Measurements from ENCODE around the gene LRRC75B.

The LRRC75B gene

DNA sequence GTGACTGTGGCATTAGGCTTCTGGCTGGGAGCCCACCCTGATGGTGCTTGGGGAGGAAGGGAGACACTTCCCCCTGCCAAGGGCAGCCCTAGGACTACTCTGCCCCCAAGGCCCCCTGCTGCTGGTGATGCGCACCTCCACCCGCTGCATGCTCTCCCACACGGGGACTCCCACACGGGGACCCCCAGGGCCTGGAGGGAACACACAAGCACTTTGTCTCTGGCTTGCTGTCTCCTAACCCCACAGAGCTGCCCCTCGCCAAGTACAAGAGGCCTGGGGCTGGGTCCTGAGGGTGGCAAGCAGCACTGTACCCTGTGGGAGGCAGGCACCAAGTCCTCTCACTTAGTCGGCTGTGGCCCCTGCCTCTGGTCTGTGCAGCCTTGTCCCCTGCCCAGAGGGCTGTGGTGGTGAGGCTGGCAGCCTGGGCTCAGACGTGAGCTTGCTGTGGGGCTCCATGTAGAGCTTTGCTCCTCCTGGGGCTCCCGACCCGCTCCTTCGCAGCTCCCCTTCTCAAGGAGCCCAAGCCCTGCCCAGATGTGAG is 7.9 kb downstream of the LRRC75B start:
- no peak for DNase-seq

DNA sequence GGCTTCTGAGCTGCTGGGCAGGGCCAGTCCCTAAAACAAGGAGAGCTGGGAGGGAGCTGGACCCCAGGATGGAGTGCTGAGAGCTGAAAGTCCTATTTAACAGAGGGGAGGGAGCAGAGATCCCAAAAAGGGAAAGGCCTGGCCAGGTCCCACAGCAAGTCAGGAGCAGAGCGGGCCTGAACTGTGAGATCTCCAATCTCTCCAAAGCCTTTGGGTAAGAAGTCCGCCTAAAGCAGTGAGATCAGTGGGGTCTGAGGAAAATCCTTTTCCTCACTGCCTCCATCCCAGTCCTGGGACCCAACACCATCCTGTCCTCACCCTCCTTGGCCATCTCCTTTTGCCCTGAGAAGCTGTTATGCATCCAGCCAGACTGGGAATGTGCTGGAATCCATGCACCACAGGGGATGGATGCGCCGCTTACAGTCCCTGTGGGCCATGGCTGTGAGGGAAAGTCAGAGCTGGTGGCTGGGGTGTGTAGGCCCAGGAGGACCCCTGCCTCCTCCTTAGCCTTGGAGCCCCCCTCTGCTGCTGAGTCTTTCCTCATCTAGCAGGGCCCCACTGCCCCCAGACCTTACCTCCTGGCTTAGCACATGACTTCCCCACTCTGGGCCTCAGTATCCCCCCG is 8.6 kb downstream of the LRRC75B start:
- DNase-seq, result no peak

GRCh38 chr22:24583221-24584165 is 9.4 kb downstream of the LRRC75B start:
- no peak for DNase-seq

- DNase-seq, result no peak
These were observed 10.6 kb downstream of the LRRC75B start for GRCh38 chr22:24582056-24582814.

DNA sequence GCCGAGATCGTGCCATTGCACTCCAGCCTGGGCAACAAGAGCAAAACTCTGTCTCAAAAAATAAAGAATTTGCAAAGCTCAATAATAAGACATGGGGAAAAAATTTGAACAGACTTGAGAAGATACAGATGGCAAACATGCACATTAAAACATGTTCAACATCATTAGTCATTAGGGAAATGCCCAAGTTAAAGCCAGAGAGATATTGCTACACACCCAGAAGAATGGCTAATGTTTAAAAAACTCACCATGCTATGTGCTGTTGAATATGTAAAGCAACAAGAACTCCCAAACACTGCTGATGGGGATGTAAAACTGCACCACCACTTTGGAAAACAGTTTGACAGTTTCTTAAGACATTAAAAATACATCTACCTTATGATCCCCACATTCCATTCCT is 12.6 kb downstream of the LRRC75B start:
- no peak for DNase-seq

GRCh38 chr22:24579258-24579601 is 13.6 kb downstream of the LRRC75B start:
- DNase-seq, result no peak

DNA sequence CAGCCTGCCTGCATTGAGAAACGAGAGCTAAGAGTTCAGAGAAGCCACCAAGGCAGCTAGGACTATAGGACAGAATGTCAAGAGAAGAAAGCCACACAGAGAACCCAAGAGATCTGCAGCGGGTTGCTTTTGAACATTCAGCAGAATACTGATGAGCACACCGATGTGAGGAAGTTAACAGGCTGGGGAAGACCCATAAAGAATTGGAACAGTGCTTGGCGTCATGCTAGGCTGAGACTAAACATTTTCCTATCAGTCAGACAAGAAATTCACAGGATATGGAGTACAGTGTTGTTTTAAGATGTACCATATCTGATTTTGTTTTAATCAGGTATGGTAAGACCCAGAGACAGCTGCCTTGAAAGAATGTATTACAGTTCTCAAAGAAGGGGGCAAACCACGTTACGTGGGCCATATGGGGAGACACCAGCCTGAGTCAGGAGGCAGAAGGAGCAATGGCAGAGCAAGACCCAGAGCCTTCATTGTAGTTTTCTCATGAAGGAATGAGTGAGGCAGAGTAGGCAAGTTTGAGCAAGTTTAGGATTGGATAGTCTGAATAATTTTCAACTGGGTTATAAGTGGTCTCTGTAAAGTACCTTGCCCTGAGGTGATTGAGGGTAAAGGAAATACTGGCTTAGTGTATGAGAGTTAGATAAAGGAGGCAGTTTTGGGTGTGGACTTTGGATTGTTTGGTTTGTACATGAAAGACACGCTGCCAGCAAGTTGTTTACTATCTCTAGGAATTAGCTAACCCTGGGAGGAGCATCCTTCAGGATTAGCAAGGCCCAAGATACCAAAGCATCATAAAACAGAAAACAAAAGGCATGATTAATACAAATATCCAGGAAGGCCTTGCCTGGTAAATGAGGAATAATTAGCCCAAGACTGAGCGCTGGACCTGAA is 14.3 kb downstream of the LRRC75B start:
- DNase-seq, result no peak

DNA sequence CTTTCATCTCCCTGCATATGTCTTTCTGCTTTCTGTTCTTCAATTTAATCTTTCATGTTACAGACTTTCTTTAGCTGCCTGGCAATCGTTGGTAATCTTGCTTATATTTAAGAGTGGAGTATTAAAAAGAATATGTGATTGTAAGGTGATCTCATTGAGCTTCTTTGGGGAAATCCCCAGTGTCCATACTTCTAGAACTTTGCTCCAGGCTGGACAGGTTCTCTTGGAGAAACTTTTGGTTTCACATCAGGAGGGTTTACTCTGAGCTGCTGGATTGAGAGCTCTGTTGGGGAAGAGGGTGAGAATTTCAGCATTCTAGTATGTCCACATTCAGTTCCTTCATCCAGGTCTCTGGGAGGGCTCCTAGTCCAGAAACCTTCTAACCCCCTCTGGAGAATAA is 16.1 kb downstream of the LRRC75B start:
- no peak for DNase-seq

- DNase-seq, result no peak
These were observed 21.6 kb downstream of the LRRC75B start for GRCh38 chr22:24571266-24571665.

GRCh38 chr22:24567668-24568067 is 25.2 kb downstream of the LRRC75B start:
- DNase-seq, result no peak

- DNase-seq, result no peak
These were observed 25.9 kb downstream of the LRRC75B start for GRCh38 chr22:24566899-24567511.

DNA sequence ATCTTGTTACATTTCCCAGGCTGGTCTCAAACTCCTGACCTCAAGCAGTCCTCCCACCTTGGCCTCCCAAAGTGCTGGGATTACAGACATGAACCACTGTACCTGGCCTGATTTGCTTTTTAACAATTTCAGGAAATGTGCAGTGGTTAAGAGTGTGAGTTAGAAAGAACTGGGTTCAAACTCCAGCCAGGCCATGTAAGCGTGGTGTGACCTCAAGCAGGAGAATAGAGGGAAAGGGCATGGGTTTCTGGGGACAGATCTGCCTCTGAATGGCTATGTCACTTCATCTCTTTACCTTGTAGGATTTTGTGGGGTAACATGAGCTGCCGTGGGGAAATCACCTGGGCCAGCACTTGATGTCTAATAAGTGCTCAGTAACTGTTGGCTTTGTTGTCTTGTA is 27.8 kb downstream of the LRRC75B start:
- DNase-seq, result no peak

GRCh38 chr22:24564376-24565058 is 28.4 kb downstream of the LRRC75B start:
- DNase-seq, result no peak

DNA sequence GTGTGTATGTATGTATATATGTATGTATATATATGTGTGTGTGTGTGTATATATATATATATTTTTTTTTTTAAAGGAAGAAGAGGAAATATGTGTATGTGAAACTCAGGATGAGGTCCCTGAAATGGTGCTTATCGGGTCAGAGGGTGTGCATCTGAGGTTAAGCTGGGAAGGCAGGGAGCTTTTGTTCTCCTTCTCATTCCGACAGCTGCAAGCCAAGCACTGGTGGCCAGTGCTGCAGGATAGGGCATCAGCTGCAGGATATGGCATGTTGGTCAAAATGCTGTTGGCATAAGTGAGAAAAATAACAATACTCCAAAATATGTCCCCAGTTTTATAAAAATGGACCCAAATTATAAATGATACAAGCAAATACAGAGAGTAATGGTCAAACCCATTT is 29.6 kb downstream of the LRRC75B start:
- no peak for DNase-seq

DNA sequence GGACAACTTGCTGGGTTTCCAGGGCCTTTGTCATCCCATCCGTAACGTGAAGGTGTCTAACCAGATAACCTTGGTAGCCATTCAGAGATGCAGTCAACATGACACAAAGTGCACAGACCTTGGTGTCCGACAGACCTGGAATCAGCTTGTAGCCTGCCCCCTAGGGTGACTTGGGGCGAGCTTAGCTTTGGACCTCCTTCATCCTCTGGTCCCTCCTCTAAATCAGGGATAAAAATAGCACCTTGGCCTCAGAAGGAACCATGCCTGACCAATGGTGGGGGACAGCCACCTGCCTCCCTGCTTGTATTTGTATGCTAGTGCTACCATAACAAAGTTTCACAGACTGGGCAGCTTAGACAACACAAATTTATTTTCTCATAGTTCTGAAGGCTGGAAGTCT is 33.4 kb downstream of the LRRC75B start:
- no peak for DNase-seq

DNA sequence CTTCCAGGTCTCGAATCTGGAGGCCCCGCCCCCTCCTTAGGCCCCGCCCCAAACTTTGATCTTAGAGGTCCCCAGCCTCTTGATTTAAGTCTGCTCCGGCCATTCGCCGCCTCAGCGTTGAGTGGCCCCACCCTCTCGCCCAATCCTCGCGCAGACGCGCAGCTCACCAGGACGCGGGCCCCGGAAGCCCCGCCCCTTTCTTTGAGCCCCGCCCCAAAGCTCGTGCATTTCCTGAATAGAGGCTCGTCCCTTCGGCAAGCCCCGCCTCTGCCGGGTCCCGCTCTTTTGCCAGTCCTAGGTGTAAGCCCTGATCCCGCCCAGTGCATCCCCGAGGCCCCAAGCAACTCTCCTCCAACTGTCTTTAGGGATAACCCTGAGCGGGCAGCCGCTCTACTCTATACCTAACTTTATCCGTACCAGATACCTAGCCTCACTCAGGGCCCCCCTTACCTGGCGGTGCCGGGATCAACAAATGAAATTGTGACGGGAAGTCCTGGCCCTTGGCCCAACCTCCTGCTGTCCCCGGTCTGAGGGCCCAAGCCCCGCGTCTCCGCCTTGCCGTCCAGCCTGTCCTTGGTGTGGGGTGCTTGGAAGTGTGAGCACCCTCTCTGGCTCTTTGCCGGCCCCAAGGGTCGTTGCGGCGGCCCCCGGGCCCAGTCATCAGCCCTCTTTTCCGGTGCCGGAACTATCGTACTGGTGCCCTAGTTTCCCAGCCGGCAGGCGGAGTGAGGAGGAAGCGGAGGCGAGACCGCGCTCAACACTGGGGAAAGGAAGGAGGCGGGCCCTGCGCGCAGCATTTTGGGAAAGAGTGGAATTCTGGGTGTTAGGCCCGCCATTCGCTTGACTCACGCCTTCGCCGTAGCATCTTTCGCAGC is 37.5 kb downstream of the LRRC75B start, which contains the start of gene SNRPD3:
Gene SNRPD3 (plus strand): TSS at position 835 of the 875 bp plus-strand sequence. CDS start 1,676 bp downstream, outside the sequence.
- peak; percentile 90 for DNase-seq

GRCh38 chr22:24554313-24555164 is 38.3 kb downstream of the LRRC75B start, which contains the start of gene GUCD1:
TSS of gene GUCD1 (minus strand) at chr22:24555138. CDS start at chr22:24554991, 147 bp downstream.
- DNase-seq, result no peak

- no peak for DNase-seq
These were observed 39.1 kb downstream of the LRRC75B start for GRCh38 chr22:24553597-24554312.
